Measurements from ENCODE around the gene CNPY3.
"Not testable (repeated sequence)": the region's sequence is repeated elsewhere in the genome, so short reads cannot be mapped to it uniquely, and the experiment has no call there.

CNPY3 gene

DNA sequence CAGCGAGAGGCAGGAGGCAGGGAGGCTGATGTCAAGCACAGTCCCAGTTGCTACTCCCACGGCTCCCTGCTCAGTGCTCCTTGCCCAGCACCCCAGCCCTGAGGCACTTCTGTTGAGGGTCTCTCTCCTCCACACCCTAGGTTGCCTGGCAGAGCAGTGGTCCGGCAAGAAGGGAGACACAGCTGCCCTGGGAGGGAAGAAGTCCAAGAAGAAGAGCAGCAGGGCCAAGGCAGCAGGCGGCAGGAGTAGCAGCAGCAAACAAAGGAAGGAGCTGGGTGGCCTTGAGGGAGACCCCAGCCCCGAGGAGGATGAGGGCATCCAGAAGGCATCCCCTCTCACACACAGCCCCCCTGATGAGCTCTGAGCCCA is 9.1 kb downstream of the CNPY3 start:
- Histone ChIP-seq H3K27me3 (ENCODE audit: low read depth, low read length) (no peaks in the 10 kb centered on the region), H3K4me2 (ENCODE audit: low read length) (no peak overlapping the region), H3K4me1 (ENCODE audit: low read length) (peaks cover 33% of the 10 kb centered on the region), H2AFZ (ENCODE audit: low read depth, low read length) (no peak overlapping the region), H3K36me3 (replicated peaks; ENCODE audit: low read depth, low read length) (peaks cover 79% of the 10 kb centered on the region), H3K9me3 (ENCODE audit: insufficient read depth, low read length) (no peaks in the 10 kb centered on the region), H3K4me3 (ENCODE audit: low read length) (no peak overlapping the region), H3K9ac (ENCODE audit: low read length) (no peak overlapping the region), H3K27ac (ENCODE audit: low read length) (no peak overlapping the region), H4K20me1 (ENCODE audit: insufficient read depth, low read length) (peaks cover 61% of the 10 kb centered on the region), H3K79me2 (ENCODE audit: low read length) (peaks cover 60% of the 10 kb centered on the region)
- TF ChIP-seq, protein P1, sequence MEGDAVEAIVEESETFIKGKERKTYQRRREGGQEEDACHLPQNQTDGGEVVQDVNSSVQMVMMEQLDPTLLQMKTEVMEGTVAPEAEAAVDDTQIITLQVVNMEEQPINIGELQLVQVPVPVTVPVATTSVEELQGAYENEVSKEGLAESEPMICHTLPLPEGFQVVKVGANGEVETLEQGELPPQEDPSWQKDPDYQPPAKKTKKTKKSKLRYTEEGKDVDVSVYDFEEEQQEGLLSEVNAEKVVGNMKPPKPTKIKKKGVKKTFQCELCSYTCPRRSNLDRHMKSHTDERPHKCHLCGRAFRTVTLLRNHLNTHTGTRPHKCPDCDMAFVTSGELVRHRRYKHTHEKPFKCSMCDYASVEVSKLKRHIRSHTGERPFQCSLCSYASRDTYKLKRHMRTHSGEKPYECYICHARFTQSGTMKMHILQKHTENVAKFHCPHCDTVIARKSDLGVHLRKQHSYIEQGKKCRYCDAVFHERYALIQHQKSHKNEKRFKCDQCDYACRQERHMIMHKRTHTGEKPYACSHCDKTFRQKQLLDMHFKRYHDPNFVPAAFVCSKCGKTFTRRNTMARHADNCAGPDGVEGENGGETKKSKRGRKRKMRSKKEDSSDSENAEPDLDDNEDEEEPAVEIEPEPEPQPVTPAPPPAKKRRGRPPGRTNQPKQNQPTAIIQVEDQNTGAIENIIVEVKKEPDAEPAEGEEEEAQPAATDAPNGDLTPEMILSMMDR (IDR thresholded peaks at IDR 0.05; ENCODE audit: low read depth, low read length): no peak
- TF ChIP-seq EZH2phosphoT487 (IDR thresholded peaks at IDR 0.05; ENCODE audit: low read depth): no peak

DNA sequence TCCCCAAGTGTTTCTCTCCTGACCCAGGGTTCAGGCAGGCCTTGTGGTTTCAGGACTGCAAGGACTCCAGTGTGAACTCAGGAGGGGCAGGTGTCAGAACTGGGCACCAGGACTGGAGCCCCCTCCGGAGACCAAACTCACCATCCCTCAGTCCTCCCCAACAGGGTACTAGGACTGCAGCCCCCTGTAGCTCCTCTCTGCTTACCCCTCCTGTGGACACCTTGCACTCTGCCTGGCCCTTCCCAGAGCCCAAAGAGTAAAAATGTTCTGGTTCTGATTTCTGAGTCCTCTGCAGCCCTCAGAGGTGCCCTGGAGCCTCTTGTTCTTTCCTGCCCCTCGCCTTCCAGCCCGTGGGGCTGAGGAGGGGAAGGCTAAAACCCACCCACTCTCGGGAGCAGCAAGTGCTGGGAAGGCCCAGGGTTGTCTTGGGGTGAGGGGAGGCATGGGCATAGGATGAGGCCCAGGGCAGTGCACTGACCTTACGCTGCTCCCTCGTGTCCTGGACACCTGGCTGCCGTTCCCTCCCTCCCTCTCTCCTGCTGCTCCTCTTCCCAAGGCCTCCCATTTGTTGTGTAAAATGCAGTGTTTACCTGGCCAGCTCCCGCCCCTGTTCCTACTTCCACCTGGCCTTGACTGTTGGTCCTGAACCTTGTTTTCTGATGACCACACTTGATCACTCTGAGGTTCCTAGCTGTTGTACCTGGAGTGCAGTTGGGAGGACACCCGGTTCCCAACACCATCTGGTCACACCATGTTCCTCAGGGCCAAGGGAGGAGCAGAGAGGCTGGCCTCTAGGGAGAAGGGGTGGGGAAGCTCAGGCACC is 9.9 kb downstream of the CNPY3 start:
- Histone ChIP-seq H3K9me3 (ENCODE audit: insufficient read depth, low read length) (no peaks in the 10 kb centered on the region), H3K27me3 (ENCODE audit: low read depth, low read length) (no peaks in the 10 kb centered on the region), H3K4me1 (ENCODE audit: low read length) (peaks cover 25% of the 10 kb centered on the region), H4K20me1 (ENCODE audit: insufficient read depth, low read length) (peaks cover 53% of the 10 kb centered on the region), H3K9ac (ENCODE audit: low read length) (no peak overlapping the region), H3K36me3 (replicated peaks; ENCODE audit: low read depth, low read length) (peaks cover 79% of the 10 kb centered on the region), H3K27ac (ENCODE audit: low read length) (no peak overlapping the region), H2AFZ (ENCODE audit: low read depth, low read length) (no peak overlapping the region), H3K79me2 (ENCODE audit: low read length) (peaks cover 52% of the 10 kb centered on the region), H3K4me2 (ENCODE audit: low read length) (no peak overlapping the region), H3K4me3 (ENCODE audit: low read length) (no peak overlapping the region)
- TF ChIP-seq, protein P1 (IDR thresholded peaks at IDR 0.05; ENCODE audit: low read depth, low read length): no peak
- TF ChIP-seq EZH2phosphoT487 (IDR thresholded peaks at IDR 0.05; ENCODE audit: low read depth): no peak

DNA sequence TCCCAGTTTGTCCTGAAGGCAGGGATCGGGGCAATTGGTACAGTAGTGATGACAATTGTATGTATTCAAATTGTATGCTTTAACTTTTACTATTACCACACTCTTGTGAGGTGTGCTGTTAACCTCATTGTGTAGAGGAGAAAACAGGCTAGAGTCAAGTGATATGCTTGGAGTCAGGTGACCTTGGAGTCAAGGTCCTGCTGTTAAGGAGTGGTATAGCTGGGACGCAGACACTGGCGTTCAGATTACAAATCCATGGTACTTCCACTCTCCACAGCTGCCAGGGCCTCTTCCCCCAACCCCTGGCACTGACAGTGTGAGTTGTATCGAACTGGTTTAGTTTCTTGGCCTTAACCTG is 10.5 kb downstream of the CNPY3 start:
- Histone ChIP-seq H3K4me2 (ENCODE audit: low read length) (no peak overlapping the region), H3K4me1 (ENCODE audit: low read length) (peaks cover 19% of the 10 kb centered on the region), H4K20me1 (ENCODE audit: insufficient read depth, low read length) (peaks cover 47% of the 10 kb centered on the region), H3K36me3 (replicated peaks; ENCODE audit: low read depth, low read length) (peaks cover 74% of the 10 kb centered on the region), H3K9me3 (ENCODE audit: insufficient read depth, low read length) (no peaks in the 10 kb centered on the region), H3K9ac (ENCODE audit: low read length) (no peak overlapping the region), H2AFZ (ENCODE audit: low read depth, low read length) (no peak overlapping the region), H3K27me3 (ENCODE audit: low read depth, low read length) (no peaks in the 10 kb centered on the region), H3K27ac (ENCODE audit: low read length) (no peak overlapping the region), H3K4me3 (ENCODE audit: low read length) (no peak overlapping the region), H3K79me2 (ENCODE audit: low read length) (peaks cover 46% of the 10 kb centered on the region)
- TF ChIP-seq, protein P1 (IDR thresholded peaks at IDR 0.05; ENCODE audit: low read depth, low read length): no peak
- no peak for TF ChIP-seq EZH2phosphoT487 (IDR thresholded peaks at IDR 0.05; ENCODE audit: low read depth)

DNA sequence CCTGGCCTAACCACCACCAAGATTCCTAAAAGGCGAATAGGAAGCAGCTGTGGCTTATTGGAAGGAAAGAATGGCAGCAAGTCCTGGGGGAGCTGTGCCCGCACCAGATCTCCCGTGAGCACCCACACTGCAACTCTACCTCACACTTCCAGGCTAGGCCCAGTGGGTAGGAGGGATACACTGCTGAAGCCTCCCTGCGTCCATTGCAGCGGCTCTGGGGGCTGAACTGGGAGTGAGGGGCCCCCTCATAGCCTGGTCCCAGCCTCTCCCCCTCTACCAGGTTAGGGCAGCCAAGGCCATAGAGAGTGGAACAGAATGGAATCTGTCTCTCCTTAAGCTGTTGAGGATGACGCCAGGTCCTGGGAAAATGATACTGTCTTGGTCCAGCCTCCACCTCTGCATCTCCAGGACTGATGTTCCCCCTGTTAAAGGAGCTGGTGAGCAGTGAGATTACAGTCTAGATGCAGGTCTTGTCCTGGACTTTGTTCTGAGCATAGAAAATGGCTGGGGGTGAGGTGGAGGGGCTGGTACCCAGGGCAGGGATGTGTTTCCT is 11.3 kb downstream of the CNPY3 start:
- Histone ChIP-seq H3K27me3 (ENCODE audit: low read depth, low read length) (no peaks in the 10 kb centered on the region), H3K9me3 (ENCODE audit: insufficient read depth, low read length) (no peaks in the 10 kb centered on the region), H3K9ac (ENCODE audit: low read length) (no peak overlapping the region), H3K4me2 (ENCODE audit: low read length) (no peak overlapping the region), H2AFZ (ENCODE audit: low read depth, low read length) (no peak overlapping the region), H3K4me3 (ENCODE audit: low read length) (no peak overlapping the region), H4K20me1 (ENCODE audit: insufficient read depth, low read length) (peaks cover 43% of the 10 kb centered on the region), H3K27ac (ENCODE audit: low read length) (no peak overlapping the region), H3K36me3 (replicated peaks; ENCODE audit: low read depth, low read length) (peaks cover 72% of the 10 kb centered on the region), H3K79me2 (ENCODE audit: low read length) (peaks cover 39% of the 10 kb centered on the region), H3K4me1 (ENCODE audit: low read length) (peaks cover 11% of the 10 kb centered on the region)
- TF ChIP-seq EZH2phosphoT487 (IDR thresholded peaks at IDR 0.05; ENCODE audit: low read depth): no peak
- TF ChIP-seq, protein P1 (IDR thresholded peaks at IDR 0.05; ENCODE audit: low read depth, low read length): no peak

DNA sequence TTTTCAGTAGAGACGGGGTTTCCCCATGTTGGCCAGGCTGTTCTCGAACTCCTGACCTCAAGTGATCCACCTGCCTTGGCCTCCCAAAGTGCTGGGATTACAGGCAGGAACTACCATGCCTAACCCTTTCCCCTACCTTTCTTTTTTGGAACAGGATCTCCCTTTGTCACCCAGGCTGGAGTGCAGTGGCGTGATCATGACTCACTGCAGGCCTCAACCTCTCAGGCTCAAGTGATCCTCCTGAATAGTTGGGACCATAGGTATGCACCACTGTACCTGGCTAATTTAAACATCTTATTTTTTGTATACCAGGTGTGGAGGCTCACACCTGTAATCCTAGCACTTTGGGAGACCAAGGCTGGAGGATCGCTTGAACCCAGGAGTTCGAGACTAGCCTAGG is 12.1 kb downstream of the CNPY3 start:
- Histone ChIP-seq H4K20me1 (ENCODE audit: insufficient read depth, low read length) (peaks cover 35% of the 10 kb centered on the region), H3K79me2 (ENCODE audit: low read length) (peaks cover 31% of the 10 kb centered on the region), H3K36me3 (replicated peaks; ENCODE audit: low read depth, low read length) (peaks cover 65% of the 10 kb centered on the region)
- H2AFZ ChIP-seq (ENCODE audit: low read depth, low read length); H3K27me3 ChIP-seq (ENCODE audit: low read depth, low read length); H3K9ac ChIP-seq (ENCODE audit: low read length); H3K4me1 ChIP-seq (ENCODE audit: low read length); H3K27ac ChIP-seq (ENCODE audit: low read length); H3K9me3 ChIP-seq (ENCODE audit: insufficient read depth, low read length); H3K4me3 ChIP-seq (ENCODE audit: low read length); H3K4me2 ChIP-seq (ENCODE audit: low read length): not testable (repeated sequence)

All from OCI-LY3 (cell line).